ENCODE results near the gene PRRC2B.
"Not testable (repeated sequence)": the region's sequence is repeated elsewhere in the genome, so short reads cannot be mapped to it uniquely, and the experiment has no call there.

PRRC2B gene

DNA sequence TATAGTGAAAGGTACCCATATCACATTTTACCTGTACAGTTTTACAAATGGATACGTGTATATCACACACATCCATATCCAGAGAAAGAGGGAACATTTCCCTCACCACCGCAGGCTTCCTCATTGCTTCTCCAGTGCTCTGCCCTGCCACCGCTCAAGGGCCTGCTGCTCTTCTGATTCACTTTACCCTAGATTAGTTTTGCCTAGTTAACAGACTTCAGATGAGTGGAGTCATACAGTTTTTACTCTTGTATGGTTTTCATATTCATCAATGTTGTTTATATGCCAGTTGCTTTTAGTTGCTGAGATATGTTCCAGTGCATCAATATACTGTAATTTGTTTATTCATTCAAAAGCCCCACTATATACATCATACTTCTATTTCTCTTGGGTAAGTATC is 54.9 kb downstream of the PRRC2B start:
- H3K4me3 ChIP-seq (ENCODE audit: low read depth, low read length), result no peak overlapping the region
- H4K91ac ChIP-seq (ENCODE audit: low read depth, low read length), result no peak overlapping the region
- no peak overlapping the region for H2BK12ac ChIP-seq (ENCODE audit: low read length)
- H3K27ac ChIP-seq (ENCODE audit: low read depth, low read length), result no peak overlapping the region
- no peaks in the 10 kb centered on the region for H3K9me3 ChIP-seq (ENCODE audit: insufficient read depth, low read depth, low read length)
- no peak overlapping the region for H3K14ac ChIP-seq (ENCODE audit: low read length)
- no peaks in the 10 kb centered on the region for H3K27me3 ChIP-seq (ENCODE audit: insufficient read depth, low read length)
- H4K8ac ChIP-seq (ENCODE audit: low read depth, low read length), result no peak overlapping the region
- no peak for DNase-seq
- no CpG with 5 or more reads among the region's 3 CpGs for WGBS (ENCODE audit: extremely low coverage, insufficient coverage, insufficient read length)
- H2BK120ac ChIP-seq (ENCODE audit: insufficient read depth, low read length, poor library complexity), result no peak overlapping the region
- no peak overlapping the region for H3K9ac ChIP-seq (ENCODE audit: low read length)
- H2AK5ac ChIP-seq (ENCODE audit: low read length), result no peak overlapping the region
- H4K12ac ChIP-seq (ENCODE audit: low read depth, low read length), result no peak overlapping the region
- H3K4ac ChIP-seq (ENCODE audit: low read depth, low read length), result no peak overlapping the region
- peaks cover 3% of the 10 kb centered on the region for H3K79me2 ChIP-seq (ENCODE audit: control insufficient read depth, insufficient read depth, low read length, poor library complexity)
- H3K4me2 ChIP-seq (ENCODE audit: low read length), result no peak overlapping the region
- peaks cover 54 to 58% of the 10 kb centered on the region in 2 experiments for H3K36me3 ChIP-seq (ENCODE audit: control insufficient read depth in 1 of 2, insufficient read depth in 2 of 2, low read length in 2 of 2)
- H2AFZ ChIP-seq (ENCODE audit: insufficient read depth, low read length, poor library complexity), result no peak overlapping the region
- no peaks in the 10 kb centered on the region for H3K79me1 ChIP-seq (ENCODE audit: low read length)
- H3K4me1 ChIP-seq (ENCODE audit: control insufficient read depth in 1 of 2, insufficient read depth in 2 of 2, low read length in 2 of 2), result no peaks in the 10 kb centered on the region
- H3K23ac ChIP-seq (ENCODE audit: low read length), result no peak overlapping the region
- no peak overlapping the region for H3K18ac ChIP-seq (ENCODE audit: low read length)
- no peak overlapping the region for H2BK5ac ChIP-seq (ENCODE audit: low read depth, low read length, poor library complexity)

DNA sequence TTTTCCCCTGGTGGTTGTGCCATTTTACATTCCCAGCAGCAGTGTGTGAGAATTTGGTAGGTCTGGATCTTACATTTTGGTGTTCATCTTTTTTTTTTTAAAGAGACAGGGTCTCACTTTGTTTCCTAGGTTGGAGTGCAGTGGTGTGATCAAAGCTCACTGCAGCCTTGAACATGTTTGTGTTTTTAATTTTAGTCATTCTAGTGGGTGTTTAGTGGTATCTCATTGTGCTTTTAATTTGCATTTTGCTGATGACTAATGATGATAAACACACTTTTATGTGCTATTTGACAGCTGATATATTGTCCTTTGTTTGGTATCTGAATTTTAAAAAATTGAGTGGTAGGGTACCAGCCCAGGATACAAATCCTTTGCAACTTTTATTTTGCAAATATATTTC is 55.4 kb downstream of the PRRC2B start:
- H2AFZ ChIP-seq (ENCODE audit: insufficient read depth, low read length, poor library complexity), result no peak overlapping the region
- no peak overlapping the region for H3K4ac ChIP-seq (ENCODE audit: low read depth, low read length)
- no peak overlapping the region for H2AK5ac ChIP-seq (ENCODE audit: low read length)
- H3K4me1 ChIP-seq (ENCODE audit: control insufficient read depth in 1 of 2, insufficient read depth in 2 of 2, low read length in 2 of 2), result no peaks in the 10 kb centered on the region
- H3K36me3 ChIP-seq (ENCODE audit: control insufficient read depth in 1 of 2, insufficient read depth in 2 of 2, low read length in 2 of 2), result peaks cover 52 to 56% of the 10 kb centered on the region in 2 experiments
- H4K8ac ChIP-seq (ENCODE audit: low read depth, low read length), result no peak overlapping the region
- H3K79me1 ChIP-seq (ENCODE audit: low read length), result no peaks in the 10 kb centered on the region
- H3K27ac ChIP-seq (ENCODE audit: low read depth, low read length), result no peak overlapping the region
- H3K4me3 ChIP-seq (ENCODE audit: low read depth, low read length), result no peak overlapping the region
- no peaks in the 10 kb centered on the region for H3K27me3 ChIP-seq (ENCODE audit: insufficient read depth, low read length)
- no peak overlapping the region for H3K18ac ChIP-seq (ENCODE audit: low read length)
- H3K9ac ChIP-seq (ENCODE audit: low read length), result no peak overlapping the region
- no peak overlapping the region for H3K14ac ChIP-seq (ENCODE audit: low read length)
- H3K4me2 ChIP-seq (ENCODE audit: low read length), result no peak overlapping the region
- H3K23ac ChIP-seq (ENCODE audit: low read length), result no peak overlapping the region
- no peaks in the 10 kb centered on the region for H3K9me3 ChIP-seq (ENCODE audit: insufficient read depth, low read depth, low read length)
- H4K91ac ChIP-seq (ENCODE audit: low read depth, low read length), result no peak overlapping the region
- H2BK5ac ChIP-seq (ENCODE audit: low read depth, low read length, poor library complexity), result no peak overlapping the region
- H2BK120ac ChIP-seq (ENCODE audit: insufficient read depth, low read length, poor library complexity), result no peak overlapping the region
- no peak overlapping the region for H2BK12ac ChIP-seq (ENCODE audit: low read length)
- H4K12ac ChIP-seq (ENCODE audit: low read depth, low read length), result no peak overlapping the region
- peaks cover 3% of the 10 kb centered on the region for H3K79me2 ChIP-seq (ENCODE audit: control insufficient read depth, insufficient read depth, low read length, poor library complexity)
- DNase-seq, result no peak

DNA sequence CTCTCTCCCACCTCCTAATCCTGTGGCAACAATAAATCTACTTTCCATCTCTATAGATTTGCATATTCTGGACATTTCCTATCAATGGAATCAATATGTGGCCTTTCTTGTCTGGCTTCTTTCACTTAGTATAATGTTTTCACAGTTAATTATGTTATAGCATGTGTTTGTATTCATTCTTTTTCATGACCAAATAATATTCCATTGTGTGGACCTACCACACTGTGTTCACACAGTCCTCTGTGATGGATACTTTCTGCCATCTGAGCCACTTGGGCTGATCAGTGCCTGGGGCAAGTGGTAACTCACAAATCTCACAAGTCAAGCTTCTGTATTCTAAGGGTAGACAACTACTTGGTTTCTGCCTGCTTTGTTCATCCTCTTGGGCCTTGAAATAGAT is 60.1 kb downstream of the PRRC2B start:
- no peak overlapping the region for H3K27ac ChIP-seq (ENCODE audit: low read depth, low read length)
- no peak overlapping the region for H3K18ac ChIP-seq (ENCODE audit: low read length)
- H3K4ac ChIP-seq (ENCODE audit: low read depth, low read length), result no peak overlapping the region
- H2BK5ac ChIP-seq (ENCODE audit: low read depth, low read length, poor library complexity), result no peak overlapping the region
- H3K4me3 ChIP-seq (ENCODE audit: low read depth, low read length), result no peak overlapping the region
- no peak overlapping the region for H4K12ac ChIP-seq (ENCODE audit: low read depth, low read length)
- peaks cover 3% of the 10 kb centered on the region for H3K79me2 ChIP-seq (ENCODE audit: control insufficient read depth, insufficient read depth, low read length, poor library complexity)
- H3K23ac ChIP-seq (ENCODE audit: low read length), result no peak overlapping the region
- H2AK5ac ChIP-seq (ENCODE audit: low read length), result no peak overlapping the region
- H3K36me3 ChIP-seq (ENCODE audit: control insufficient read depth in 1 of 2, insufficient read depth in 2 of 2, low read length in 2 of 2), result peaks cover 53 to 54% of the 10 kb centered on the region in 2 experiments
- H2BK12ac ChIP-seq (ENCODE audit: low read length), result no peak overlapping the region
- H3K4me1 ChIP-seq (ENCODE audit: control insufficient read depth in 1 of 2, insufficient read depth in 2 of 2, low read length in 2 of 2), result no peaks in the 10 kb centered on the region
- H4K8ac ChIP-seq (ENCODE audit: low read depth, low read length), result no peak overlapping the region
- H3K79me1 ChIP-seq (ENCODE audit: low read length), result no peaks in the 10 kb centered on the region
- H3K4me2 ChIP-seq (ENCODE audit: low read length), result no peak overlapping the region
- H3K9ac ChIP-seq (ENCODE audit: low read length), result no peak overlapping the region
- no peaks in the 10 kb centered on the region for H3K27me3 ChIP-seq (ENCODE audit: insufficient read depth, low read length)
- no peaks in the 10 kb centered on the region for H3K9me3 ChIP-seq (ENCODE audit: insufficient read depth, low read depth, low read length)
- H4K91ac ChIP-seq (ENCODE audit: low read depth, low read length), result no peak overlapping the region
- H3K14ac ChIP-seq (ENCODE audit: low read length), result no peak overlapping the region
- no peak overlapping the region for H2BK120ac ChIP-seq (ENCODE audit: insufficient read depth, low read length, poor library complexity)
- H2AFZ ChIP-seq (ENCODE audit: insufficient read depth, low read length, poor library complexity), result no peak overlapping the region
- DNase-seq, result no peak

DNA sequence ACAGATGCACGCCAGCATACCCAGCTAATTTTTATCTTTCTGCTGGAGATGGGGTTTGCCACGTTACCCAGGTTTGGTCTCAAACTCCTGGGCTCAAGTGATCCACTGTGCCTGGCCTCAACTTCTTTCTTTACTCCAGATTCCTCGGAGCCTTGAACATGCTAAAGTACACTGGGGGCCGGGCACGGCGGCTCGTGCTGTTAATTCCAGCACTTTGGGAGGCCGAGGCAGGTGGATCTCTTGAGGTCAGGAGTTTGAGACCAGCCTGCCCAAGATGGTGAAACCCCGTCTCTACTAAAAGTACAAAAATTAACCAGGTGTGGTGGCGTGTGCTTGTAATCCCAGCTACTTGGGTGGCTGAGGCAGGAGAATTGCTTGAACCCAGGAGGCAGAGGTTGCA is 61.8 kb downstream of the PRRC2B start:
- not testable (repeated sequence) for H3K27ac ChIP-seq (ENCODE audit: low read depth, low read length); H3K79me2 ChIP-seq (ENCODE audit: control insufficient read depth, insufficient read depth, low read length, poor library complexity); H2AFZ ChIP-seq (ENCODE audit: insufficient read depth, low read length, poor library complexity); H3K14ac ChIP-seq (ENCODE audit: low read length); H3K4me2 ChIP-seq (ENCODE audit: low read length); H3K79me1 ChIP-seq (ENCODE audit: low read length); H3K18ac ChIP-seq (ENCODE audit: low read length); H2AK5ac ChIP-seq (ENCODE audit: low read length); H2BK120ac ChIP-seq (ENCODE audit: insufficient read depth, low read length, poor library complexity); H4K8ac ChIP-seq (ENCODE audit: low read depth, low read length); H3K4me3 ChIP-seq (ENCODE audit: low read depth, low read length); H3K9me3 ChIP-seq (ENCODE audit: insufficient read depth, low read depth, low read length); H3K23ac ChIP-seq (ENCODE audit: low read length); H3K27me3 ChIP-seq (ENCODE audit: insufficient read depth, low read length); H4K12ac ChIP-seq (ENCODE audit: low read depth, low read length); H3K9ac ChIP-seq (ENCODE audit: low read length); DNase-seq; H2BK12ac ChIP-seq (ENCODE audit: low read length); H4K91ac ChIP-seq (ENCODE audit: low read depth, low read length); H3K4me1 ChIP-seq (ENCODE audit: control insufficient read depth in 1 of 2, insufficient read depth in 2 of 2, low read length in 2 of 2); H2BK5ac ChIP-seq (ENCODE audit: low read depth, low read length, poor library complexity); H3K4ac ChIP-seq (ENCODE audit: low read depth, low read length)
- no CpG with 5 or more reads among the region's 10 CpGs for WGBS (ENCODE audit: extremely low coverage, insufficient coverage, insufficient read length)
- peaks cover 59 to 62% of the 10 kb centered on the region in 2 experiments for H3K36me3 ChIP-seq (ENCODE audit: control insufficient read depth in 1 of 2, insufficient read depth in 2 of 2, low read length in 2 of 2)

DNA sequence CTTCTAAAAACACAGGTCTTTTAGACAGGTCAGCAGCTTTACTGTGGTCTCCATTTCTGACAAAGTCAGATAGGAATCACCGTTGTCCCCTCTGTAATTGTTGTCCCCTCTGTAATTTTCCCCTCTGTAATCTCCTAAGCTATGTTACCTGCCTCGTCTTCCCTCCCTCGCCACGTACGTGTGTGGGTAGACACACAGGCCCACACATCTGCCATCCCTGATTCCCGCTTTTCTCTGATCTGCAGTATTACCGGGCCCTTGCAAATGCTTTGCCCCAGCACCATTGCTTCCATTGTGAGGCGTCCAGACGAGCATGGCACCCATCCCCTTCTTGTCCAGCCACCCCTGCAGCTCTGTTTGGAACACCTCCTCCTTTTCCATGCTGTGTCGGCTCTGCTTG is 63.9 kb downstream of the PRRC2B start:
- no peak overlapping the region for H3K23ac ChIP-seq (ENCODE audit: low read length)
- H2AK5ac ChIP-seq (ENCODE audit: low read length), result no peak overlapping the region
- no peak overlapping the region for H2AFZ ChIP-seq (ENCODE audit: insufficient read depth, low read length, poor library complexity)
- H2BK12ac ChIP-seq (ENCODE audit: low read length), result no peak overlapping the region
- no peak overlapping the region for H2BK5ac ChIP-seq (ENCODE audit: low read depth, low read length, poor library complexity)
- H3K4me2 ChIP-seq (ENCODE audit: low read length), result no peak overlapping the region
- no peaks in the 10 kb centered on the region for H3K4me1 ChIP-seq (ENCODE audit: control insufficient read depth in 1 of 2, insufficient read depth in 2 of 2, low read length in 2 of 2)
- H4K91ac ChIP-seq (ENCODE audit: low read depth, low read length), result no peak overlapping the region
- H3K18ac ChIP-seq (ENCODE audit: low read length), result no peak overlapping the region
- H4K8ac ChIP-seq (ENCODE audit: low read depth, low read length), result no peak overlapping the region
- H3K27ac ChIP-seq (ENCODE audit: low read depth, low read length), result no peak overlapping the region
- H3K9me3 ChIP-seq (ENCODE audit: insufficient read depth, low read depth, low read length), result no peaks in the 10 kb centered on the region
- H3K27me3 ChIP-seq (ENCODE audit: insufficient read depth, low read length), result no peaks in the 10 kb centered on the region
- H4K12ac ChIP-seq (ENCODE audit: low read depth, low read length), result no peak overlapping the region
- H3K79me1 ChIP-seq (ENCODE audit: low read length), result no peaks in the 10 kb centered on the region
- H3K14ac ChIP-seq (ENCODE audit: low read length), result no peak overlapping the region
- no CpG with 5 or more reads among the region's 10 CpGs for WGBS (ENCODE audit: extremely low coverage, insufficient coverage, insufficient read length)
- no peak overlapping the region for H2BK120ac ChIP-seq (ENCODE audit: insufficient read depth, low read length, poor library complexity)
- peaks cover 2% of the 10 kb centered on the region for H3K79me2 ChIP-seq (ENCODE audit: control insufficient read depth, insufficient read depth, low read length, poor library complexity)
- H3K4me3 ChIP-seq (ENCODE audit: low read depth, low read length), result no peak overlapping the region
- no peak overlapping the region for H3K4ac ChIP-seq (ENCODE audit: low read depth, low read length)
- peaks cover 63 to 73% of the 10 kb centered on the region in 2 experiments for H3K36me3 ChIP-seq (ENCODE audit: control insufficient read depth in 1 of 2, insufficient read depth in 2 of 2, low read length in 2 of 2)
- DNase-seq, result no peak
- no peak overlapping the region for H3K9ac ChIP-seq (ENCODE audit: low read length)
